Hepatocyte (in vitro differentiated cells): ENCODE measurements around the gene RRH. TPM values are rescaled to one million over a fixed set of nuclear protein-coding genes. Genes with fewer than 3 reads are reported as not detected.

Experiments
- DNase-seq: peaks from one replicate; pipeline ENCODE4 v3.0.0-alpha.2; 2016; ENCODE audit warnings: low spot score
- H2AFZ ChIP-seq: fragments of 200-600 bp; sonication (generic); 2 replicates; pipeline ENCODE4 v1.6.0; 2016; ENCODE audit warnings: antibody characterized with exemption, mild to moderate bottlenecking
- H3K27ac ChIP-seq: fragments of 200-600 bp; sonication (generic); 2 replicates; pipeline ENCODE4 v1.5.1; 2016; ENCODE audit warnings: mild to moderate bottlenecking
- H3K27me3 ChIP-seq: fragments of 200-600 bp; sonication (generic); 2 replicates; pipeline ENCODE4 v1.6.1; 2016
- H3K36me3 ChIP-seq: fragments of 200-600 bp; sonication (generic); replicated peaks from 2 replicates; pipeline ENCODE4 v1.5.1; 2016; ENCODE audit warnings: low read depth; ENCODE audit not compliant: insufficient read depth
- H3K4me1 ChIP-seq: fragments of 200-600 bp; sonication (generic); 2 replicates; pipeline ENCODE4 v1.5.1; 2016; ENCODE audit warnings: mild to moderate bottlenecking, moderate library complexity; ENCODE audit not compliant: insufficient read depth
- H3K4me2 ChIP-seq: fragments of 200-600 bp; sonication (generic); 2 replicates; pipeline ENCODE4 v1.6.0; 2016
- H3K4me3 ChIP-seq: fragments of 200-600 bp; sonication (generic); 2 replicates; pipeline ENCODE4 v1.5.1; 2016; ENCODE audit warnings: mild to moderate bottlenecking
- H3K79me2 ChIP-seq: fragments of 200-600 bp; sonication (generic); 2 replicates; pipeline ENCODE4 v1.6.0; 2017; ENCODE audit warnings: mild to moderate bottlenecking
- H3K9me2 ChIP-seq: fragments of 200-600 bp; sonication (generic); replicated peaks from 2 replicates; pipeline ENCODE4 v1.6.0; 2017; ENCODE audit warnings: mild to moderate bottlenecking; ENCODE audit not compliant: insufficient read depth
- H3K9me3 ChIP-seq: fragments of 200-600 bp; sonication (generic); 2 replicates; pipeline ENCODE4 v1.5.1; 2016; ENCODE audit warnings: low read depth, mild to moderate bottlenecking
- H4K20me1 ChIP-seq: fragments of 200-600 bp; sonication (generic); 2 replicates; pipeline ENCODE4 v1.6.0; 2016; ENCODE audit warnings: mild to moderate bottlenecking; ENCODE audit not compliant: insufficient read depth, poor library complexity, severe bottlenecking
- CTCF ChIP-seq: fragments of 200-600 bp; sonication (generic); IDR thresholded peaks from 2 replicates; pipeline ENCODE4 v1.5.1; 2016; ENCODE audit warnings: antibody characterized with exemption, mild to moderate bottlenecking; ENCODE audit not compliant: poor library complexity
- EZH2 ChIP-seq: fragments of 200-600 bp; sonication (generic); IDR thresholded peaks from 2 replicates; pipeline ENCODE4 v1.6.1; 2016; ENCODE audit warnings: antibody characterized with exemption, mild to moderate bottlenecking, borderline replicate concordance
- EZH2phosphoT487 ChIP-seq: fragments of 200-600 bp; sonication (generic); IDR thresholded peaks from one replicate; pipeline ENCODE4 v1.6.1; 2018; ENCODE audit warnings: antibody characterized with exemption, mild to moderate bottlenecking, low read depth, moderate library complexity; ENCODE audit not compliant: unreplicated experiment, severe bottlenecking
- WGBS: methylation state at CpG from one replicate; pipeline ENCODE4 v1.1.6; 2016; ENCODE audit warnings: low lambda C conversion rate; ENCODE audit errors: missing lambda C conversion rate; 5-methylcytosine and 5-hydroxymethylcytosine counted together
- polyA plus RNA-seq: library from polyadenylated mRNA; unstranded; fragments of >200 nt; fragmentation: Nextera tagmentation; extraction: Ambion mirVana; gene quantifications from 2 replicates; pipeline ENCODE4 v1.2.1, GENCODE V29; 2016
- total RNA-seq: library from RNA; depleted of rRNA; stranded (reverse); fragments of >200 nt; gene quantifications from 2 replicates; pipeline ENCODE4 v1.2.3, GENCODE V29; 2014

The RRH gene
- total and polyA plus RNA-seq, 2 experiments from 2014 or later: not detected

DNA sequence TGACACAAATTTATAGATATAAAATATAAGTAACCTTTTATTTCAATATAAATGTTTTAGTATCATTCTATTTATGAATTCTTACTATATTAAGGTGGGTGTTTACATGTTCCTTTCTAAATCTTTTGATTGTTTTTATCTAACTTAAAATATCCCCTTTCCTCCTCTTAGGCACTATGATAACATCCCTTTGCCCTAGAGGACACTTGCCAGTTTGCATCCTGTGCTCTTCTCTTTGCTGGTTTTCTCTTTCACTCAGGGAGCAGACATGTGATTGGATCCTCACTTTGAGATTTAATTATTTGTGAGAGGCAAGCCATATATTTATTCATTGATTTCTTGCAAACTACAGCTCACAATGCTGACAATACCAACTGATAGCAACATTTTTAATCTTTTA, 36.4 kb downstream of the RRH start:
- Histone ChIP-seq H3K36me3 (no peaks in the 10 kb centered on the region), H3K79me2 (no peaks in the 10 kb centered on the region), H3K9me2 (no peaks in the 10 kb centered on the region), H3K4me3 (no peak overlapping the region), H2AFZ (no peak overlapping the region), H3K4me2 (no peak overlapping the region), H3K4me1 (no peaks in the 10 kb centered on the region), H3K27ac (no peak overlapping the region), H4K20me1 (no peaks in the 10 kb centered on the region), H3K27me3 (no peaks in the 10 kb centered on the region), H3K9me3 (no peaks in the 10 kb centered on the region)
- TF ChIP-seq EZH2phosphoT487 (no peak), CTCF (no peak), EZH2 (no peak)
- no peak for DNase-seq

GRCh38 chr4:109870061-109870460, 42.3 kb downstream of the RRH start:
- Histone ChIP-seq H3K9me2 (no peaks in the 10 kb centered on the region), H3K36me3 (no peaks in the 10 kb centered on the region), H4K20me1 (no peaks in the 10 kb centered on the region), H3K27me3 (no peaks in the 10 kb centered on the region), H3K4me2 (no peak overlapping the region), H3K79me2 (no peaks in the 10 kb centered on the region), H3K9me3 (no peaks in the 10 kb centered on the region), H3K27ac (no peak overlapping the region), H2AFZ (no peak overlapping the region), H3K4me1 (no peaks in the 10 kb centered on the region), H3K4me3 (no peak overlapping the region)
- 95% methylated on average over 5 of the region's 5 CpGs for WGBS
- no peak for DNase-seq
- no peak for TF ChIP-seq CTCF
- no peak for TF ChIP-seq EZH2
- TF ChIP-seq EZH2phosphoT487: no peak

- Histone ChIP-seq H3K9me3 (no peaks in the 10 kb centered on the region), H2AFZ (no peak overlapping the region), H3K4me2 (no peak overlapping the region), H3K4me1 (no peaks in the 10 kb centered on the region), H4K20me1 (no peaks in the 10 kb centered on the region), H3K9me2 (no peaks in the 10 kb centered on the region), H3K79me2 (no peaks in the 10 kb centered on the region), H3K27me3 (no peaks in the 10 kb centered on the region), H3K4me3 (no peak overlapping the region), H3K27ac (no peak overlapping the region), H3K36me3 (no peaks in the 10 kb centered on the region)
- 84% methylated on average over 2 of the region's 2 CpGs for WGBS
- TF ChIP-seq CTCF (no peak), EZH2 (no peak), EZH2phosphoT487 (no peak)
- DNase-seq: no peak
These were observed 44.3 kb downstream of the RRH start for GRCh38 chr4:109872065-109872464.

GRCh38 chr4:109872950-109873656, 45.3 kb downstream of the RRH start:
- DNase-seq: no peak
- no peaks in the 10 kb centered on the region for H3K36me3 ChIP-seq
- H3K79me2 ChIP-seq: no peaks in the 10 kb centered on the region
- no peaks in the 10 kb centered on the region for H3K4me1 ChIP-seq
- H3K4me3 ChIP-seq: no peak overlapping the region
- no peaks in the 10 kb centered on the region for H3K9me2 ChIP-seq
- H3K4me2 ChIP-seq: no peak overlapping the region
- H4K20me1 ChIP-seq: no peaks in the 10 kb centered on the region
- no peaks in the 10 kb centered on the region for H3K27me3 ChIP-seq
- no peak for TF ChIP-seq CTCF
- TF ChIP-seq EZH2: no peak
- TF ChIP-seq EZH2phosphoT487: no peak
- peak overlapping the region; percentile 10 for H3K27ac ChIP-seq
- no peaks in the 10 kb centered on the region for H3K9me3 ChIP-seq
- no peak overlapping the region for H2AFZ ChIP-seq
- WGBS: 97% methylated on average over 6 of the region's 6 CpGs
